Trophoblast cell (in vitro differentiated cells and primary cell): Measurements from ENCODE around the gene COL4A4.

Experiments
- DNase-seq, 2 donors: peaks; one replicate each; pipeline ENCODE4 v3.0.0-alpha.2; 2016
- H2AFZ ChIP-seq: 2 replicates; pipeline ENCODE4 v1.6.1; 2013; ENCODE audit warnings: low read length, moderate library complexity, mild to moderate bottlenecking; ENCODE audit not compliant: insufficient read depth, poor library complexity
- H2AK5ac ChIP-seq: 2 replicates; pipeline ENCODE4 v1.6.1; 2013; ENCODE audit warnings: mild to moderate bottlenecking, low read length
- H2BK120ac ChIP-seq: 2 replicates; pipeline ENCODE4 v1.6.1; 2013; ENCODE audit warnings: low read length, mild to moderate bottlenecking, moderate library complexity; ENCODE audit not compliant: insufficient read depth, poor library complexity
- H2BK12ac ChIP-seq: 2 replicates; pipeline ENCODE4 v1.6.1; 2013; ENCODE audit warnings: mild to moderate bottlenecking, low read length, moderate library complexity
- H2BK5ac ChIP-seq: 2 replicates; pipeline ENCODE4 v1.6.1; 2013; ENCODE audit warnings: low read length, low read depth, moderate library complexity, mild to moderate bottlenecking; ENCODE audit not compliant: poor library complexity
- H3K14ac ChIP-seq: 2 replicates; pipeline ENCODE4 v1.6.1; 2013; ENCODE audit warnings: mild to moderate bottlenecking, low read length
- H3K18ac ChIP-seq: 2 replicates; pipeline ENCODE4 v1.6.1; 2013; ENCODE audit warnings: mild to moderate bottlenecking, low read length
- H3K23ac ChIP-seq: 2 replicates; pipeline ENCODE4 v1.6.1; 2013; ENCODE audit warnings: low read length
- H3K27ac ChIP-seq: 2 replicates; pipeline ENCODE4 v1.5.1; 2013; ENCODE audit warnings: low read depth, mild to moderate bottlenecking, inconsistent platforms, low read length, moderate library complexity
- H3K27me3 ChIP-seq: 2 replicates; pipeline ENCODE4 v1.6.1; 2013; ENCODE audit warnings: inconsistent platforms, mild to moderate bottlenecking, low read length, moderate library complexity; ENCODE audit not compliant: insufficient read depth
- H3K36me3 ChIP-seq, 2 experiments: 1 replicate in 1 of 2; 2 replicates in 1 of 2; pipeline ENCODE4 v1.6.1; 2013; ENCODE audit warnings: low read length in 2 of 2, mild to moderate bottlenecking in 2 of 2, moderate library complexity in 1 of 2; ENCODE audit not compliant: insufficient read depth in 2 of 2, control insufficient read depth in 1 of 2
- H3K4ac ChIP-seq: 2 replicates; pipeline ENCODE4 v1.6.1; 2013; ENCODE audit warnings: low read depth, mild to moderate bottlenecking, low read length, moderate library complexity
- H3K4me1 ChIP-seq, 2 experiments: 1 replicate in 1 of 2; 2 replicates in 1 of 2; pipeline ENCODE4 v1.6.1; 2013; ENCODE audit warnings: low read length in 2 of 2, mild to moderate bottlenecking in 2 of 2, moderate library complexity in 1 of 2; ENCODE audit not compliant: insufficient read depth in 2 of 2, control insufficient read depth in 1 of 2
- H3K4me2 ChIP-seq: 2 replicates; pipeline ENCODE4 v1.6.1; 2013; ENCODE audit warnings: inconsistent platforms, mild to moderate bottlenecking, low read length, moderate library complexity
- H3K4me3 ChIP-seq: 2 replicates; pipeline ENCODE4 v1.5.1; 2013; ENCODE audit warnings: mild to moderate bottlenecking, low read depth, low read length, inconsistent platforms
- H3K79me1 ChIP-seq: one replicate; pipeline ENCODE4 v1.6.1; 2013; ENCODE audit warnings: low read length
- H3K79me2 ChIP-seq: 2 replicates; pipeline ENCODE4 v1.6.1; 2013; ENCODE audit warnings: low read length, mild to moderate bottlenecking; ENCODE audit not compliant: control insufficient read depth, insufficient read depth, poor library complexity
- H3K9ac ChIP-seq: 2 replicates; pipeline ENCODE4 v1.6.1; 2013; ENCODE audit warnings: mild to moderate bottlenecking, low read length
- H3K9me3 ChIP-seq: 2 replicates; pipeline ENCODE4 v1.6.1; 2013; ENCODE audit warnings: low read depth, mild to moderate bottlenecking, control low read depth, inconsistent platforms, low read length; ENCODE audit not compliant: insufficient read depth
- H4K12ac ChIP-seq: 2 replicates; pipeline ENCODE4 v1.6.1; 2013; ENCODE audit warnings: low read depth, mild to moderate bottlenecking, low read length, moderate library complexity
- H4K8ac ChIP-seq: 2 replicates; pipeline ENCODE4 v1.6.1; 2013; ENCODE audit warnings: low read depth, mild to moderate bottlenecking, low read length, moderate library complexity
- H4K91ac ChIP-seq: one replicate; pipeline ENCODE4 v1.6.1; 2013; ENCODE audit warnings: low read depth, mild to moderate bottlenecking, low read length, moderate library complexity
- WGBS: extraction: QIAGEN DNeasy Blood & Tissue Kit; methylation state at CpG from one replicate; pipeline ENCODE4 v1.1.7; 2013; ENCODE audit warnings: missing lambda C conversion rate; ENCODE audit not compliant: insufficient read length, insufficient coverage; ENCODE audit errors: extremely low coverage; 5-methylcytosine and 5-hydroxymethylcytosine counted together

COL4A4 gene

DNA sequence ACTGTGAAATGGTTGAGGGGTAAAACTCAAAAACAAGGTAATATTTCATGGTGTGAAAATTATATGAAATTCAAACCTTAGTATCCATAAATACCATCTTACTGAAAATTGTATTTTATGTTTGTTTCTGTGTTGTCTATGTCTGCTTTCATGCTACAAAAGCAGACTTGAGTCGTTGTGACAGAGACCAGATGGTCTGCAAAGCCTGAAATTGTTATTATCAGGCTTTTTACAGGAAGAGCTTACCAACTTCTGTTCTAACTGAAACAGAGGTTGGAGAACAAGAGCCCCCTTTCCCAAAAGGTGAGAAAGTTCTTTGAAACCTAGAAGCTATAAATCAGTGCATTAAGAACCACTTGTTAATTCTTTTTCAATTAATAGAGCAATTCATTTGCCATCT, 110.0 kb downstream of the COL4A4 start:
- H2AK5ac ChIP-seq, result no peak overlapping the region
- H3K27ac ChIP-seq, result no peak overlapping the region
- no peak overlapping the region for H4K91ac ChIP-seq

DNA sequence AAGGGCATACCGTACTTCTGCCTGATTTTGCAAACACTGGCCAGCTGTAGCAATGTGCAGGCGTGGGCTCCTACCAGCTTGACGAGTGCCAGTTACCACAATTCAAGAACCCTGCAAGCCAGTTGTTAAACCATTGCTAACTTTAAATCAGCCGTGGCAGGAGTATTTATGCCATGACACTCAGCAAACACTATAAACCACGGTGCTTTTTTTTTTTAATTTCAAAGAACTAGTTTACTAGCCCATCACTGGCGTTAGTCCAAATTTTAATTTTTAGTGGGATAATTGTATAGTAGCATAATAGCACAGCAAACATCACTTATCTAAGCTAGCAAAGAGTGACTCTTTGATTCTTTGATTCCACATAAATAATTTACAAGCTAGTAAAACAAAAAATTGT, 111.1 kb downstream of the COL4A4 start:
- no peak overlapping the region for H3K18ac ChIP-seq
- H3K23ac ChIP-seq, result no peak overlapping the region
- no peaks in the 10 kb centered on the region for H3K27me3 ChIP-seq
- no peak overlapping the region for H3K27ac ChIP-seq
- H3K4me3 ChIP-seq, result no peak overlapping the region
- H4K8ac ChIP-seq, result no peak overlapping the region
- no peak overlapping the region for H2AFZ ChIP-seq
- DNase-seq, result no peak
- no peak overlapping the region for H2BK120ac ChIP-seq
- H3K9me3 ChIP-seq, result no peaks in the 10 kb centered on the region
- H3K4me1 ChIP-seq, result no peaks in the 10 kb centered on the region
- H3K36me3 ChIP-seq, result no peaks in the 10 kb centered on the region
- WGBS, result no CpG with 5 or more reads among the region's 6 CpGs
- no peak overlapping the region for H4K91ac ChIP-seq
- no peak overlapping the region for H3K14ac ChIP-seq
- H3K4ac ChIP-seq, result no peak overlapping the region
- no peak overlapping the region for H3K9ac ChIP-seq
- no peak overlapping the region for H2BK12ac ChIP-seq
- no peak overlapping the region for H2BK5ac ChIP-seq
- no peaks in the 10 kb centered on the region for H3K79me1 ChIP-seq
- no peak overlapping the region for H2AK5ac ChIP-seq
- no peaks in the 10 kb centered on the region for H3K79me2 ChIP-seq
- no peak overlapping the region for H4K12ac ChIP-seq
- H3K4me2 ChIP-seq, result no peak overlapping the region

More for the DNA sequence above, 110.0 kb downstream of the COL4A4 start:
- no peak overlapping the region for H3K14ac ChIP-seq
- H3K9me3 ChIP-seq, result no peaks in the 10 kb centered on the region
- no peak overlapping the region for H2BK120ac ChIP-seq
- H3K79me2 ChIP-seq, result no peaks in the 10 kb centered on the region
- no peak overlapping the region for H2AFZ ChIP-seq
- H2BK5ac ChIP-seq, result no peak overlapping the region
- H3K9ac ChIP-seq, result no peak overlapping the region
- H4K12ac ChIP-seq, result no peak overlapping the region
- no peak overlapping the region for H3K4me3 ChIP-seq
- H3K36me3 ChIP-seq, result no peaks in the 10 kb centered on the region
- no CpG with 5 or more reads among the region's 1 CpG for WGBS
- no peak overlapping the region for H3K23ac ChIP-seq
- no peak overlapping the region for H3K4me2 ChIP-seq
- no peak for DNase-seq
- H2BK12ac ChIP-seq, result no peak overlapping the region
- no peaks in the 10 kb centered on the region for H3K27me3 ChIP-seq
- H3K79me1 ChIP-seq, result no peaks in the 10 kb centered on the region
- no peak overlapping the region for H3K18ac ChIP-seq
- H4K8ac ChIP-seq, result no peak overlapping the region
- H3K4ac ChIP-seq, result no peak overlapping the region
- H3K4me1 ChIP-seq, result no peaks in the 10 kb centered on the region

DNA sequence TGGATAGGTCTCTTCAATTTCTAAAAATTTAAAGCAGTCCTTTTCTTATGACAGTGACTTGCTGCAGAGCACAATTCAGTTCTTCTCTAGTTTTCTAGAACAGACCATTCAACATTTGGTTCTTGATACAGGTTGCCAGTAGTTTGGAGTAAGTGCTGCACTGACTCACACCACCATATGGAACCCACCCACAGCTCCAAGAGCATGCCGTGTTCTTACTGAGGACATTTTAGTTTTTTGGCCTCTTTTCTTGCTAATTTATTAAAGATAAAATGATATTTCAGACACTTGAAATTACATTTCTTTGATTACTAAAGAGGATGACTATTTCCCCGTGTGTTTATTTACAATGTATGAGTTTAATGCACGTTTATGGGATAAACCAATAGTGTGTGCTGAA, 120.0 kb downstream of the COL4A4 start:
- no CpG with 5 or more reads among the region's 3 CpGs for WGBS

DNA sequence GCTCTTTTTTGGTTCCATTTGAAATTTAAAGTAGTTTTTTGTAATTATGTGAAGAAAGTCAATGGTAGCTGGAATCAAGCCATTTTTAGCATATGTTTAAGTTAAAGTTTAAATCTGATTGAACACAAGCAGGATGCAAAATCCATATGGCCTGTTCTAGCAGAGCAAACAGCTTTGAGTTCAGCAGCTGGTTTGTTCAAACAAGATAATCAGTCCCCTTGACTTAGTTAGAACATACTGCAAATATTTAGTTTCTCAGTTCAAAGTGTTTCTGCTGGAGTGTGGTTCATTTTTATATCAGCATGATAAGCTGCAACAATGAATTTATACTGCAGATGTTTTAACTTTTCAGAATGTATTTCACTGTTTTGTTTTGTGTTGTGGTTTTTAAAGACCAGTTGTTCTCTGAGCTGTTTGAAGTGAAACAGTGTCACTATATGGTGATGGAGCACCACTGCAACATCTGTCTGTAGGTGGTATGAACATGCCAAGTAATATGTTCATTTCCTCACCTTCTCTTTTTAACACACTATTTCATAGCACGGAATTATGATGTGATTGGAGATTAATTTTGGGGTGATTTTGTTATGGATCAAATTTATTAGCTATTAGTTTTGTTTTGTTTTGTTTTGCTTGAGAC, 125.3 kb downstream of the COL4A4 start:
- no peak overlapping the region for H2BK12ac ChIP-seq
- no peaks in the 10 kb centered on the region for H3K36me3 ChIP-seq
- peaks cover 0 to 3% of the 10 kb centered on the region in 2 experiments for H3K4me1 ChIP-seq
- H2AFZ ChIP-seq, result no peak overlapping the region
- H4K12ac ChIP-seq, result no peak overlapping the region
- H3K4ac ChIP-seq, result no peak overlapping the region
- no CpG with 5 or more reads among the region's 1 CpG for WGBS
- H3K27ac ChIP-seq, result no peak overlapping the region
- no peak for DNase-seq
- H3K4me2 ChIP-seq, result no peak overlapping the region
- H3K18ac ChIP-seq, result no peak overlapping the region
- no peak overlapping the region for H2BK5ac ChIP-seq
- H2AK5ac ChIP-seq, result no peak overlapping the region
- no peak overlapping the region for H2BK120ac ChIP-seq
- no peak overlapping the region for H3K14ac ChIP-seq
- no peak overlapping the region for H3K9ac ChIP-seq
- H3K23ac ChIP-seq, result no peak overlapping the region
- H3K79me2 ChIP-seq, result no peaks in the 10 kb centered on the region
- no peak overlapping the region for H4K91ac ChIP-seq
- no peaks in the 10 kb centered on the region for H3K9me3 ChIP-seq
- H3K4me3 ChIP-seq, result no peak overlapping the region
- H3K79me1 ChIP-seq, result no peaks in the 10 kb centered on the region
- no peaks in the 10 kb centered on the region for H3K27me3 ChIP-seq
- no peak overlapping the region for H4K8ac ChIP-seq

More for the DNA sequence above, 120.0 kb downstream of the COL4A4 start:
- Histone ChIP-seq H3K4me3 (no peak overlapping the region), H3K4me2 (no peak overlapping the region), H4K12ac (no peak overlapping the region), H3K9ac (no peak overlapping the region), H3K18ac (no peak overlapping the region), H3K27ac (no peak overlapping the region), H3K79me1 (no peaks in the 10 kb centered on the region), H4K8ac (no peak overlapping the region), H3K4me1 (no peaks in the 10 kb centered on the region), H3K4ac (no peak overlapping the region), H3K79me2 (no peaks in the 10 kb centered on the region), H3K9me3 (no peaks in the 10 kb centered on the region), H2BK120ac (no peak overlapping the region), H2AFZ (no peak overlapping the region), H2AK5ac (no peak overlapping the region), H3K36me3 (no peaks in the 10 kb centered on the region), H2BK12ac (no peak overlapping the region), H3K27me3 (no peaks in the 10 kb centered on the region), H4K91ac (no peak overlapping the region), H3K14ac (no peak overlapping the region), H2BK5ac (no peak overlapping the region), H3K23ac (no peak overlapping the region)
- no peak for DNase-seq
